Left ventricle myocardium inferior (tissue), 1 donor: ENCODE results near the gene PHEX. TPM values are rescaled to one million over a fixed set of nuclear protein-coding genes. Genes with fewer than 3 reads are reported as not detected.

Experiments
- DNase-seq: peaks from one replicate; pipeline ENCODE4 v3.0.0-alpha.2; 2020
- H3K27ac ChIP-seq: fragments of 200-600 bp; replicated peaks from 2 replicates; pipeline ENCODE4 v1.8.0; 2021
- H3K27me3 ChIP-seq: fragments of 200-600 bp; 2 replicates; pipeline ENCODE4 v1.8.0; 2021; ENCODE audit warnings: low read depth
- H3K36me3 ChIP-seq: fragments of 200-600 bp; 2 replicates; pipeline ENCODE4 v1.8.0; 2021
- H3K4me1 ChIP-seq: fragments of 200-600 bp; 2 replicates; pipeline ENCODE4 v1.8.0; 2021
- H3K4me3 ChIP-seq: fragments of 200-600 bp; 2 replicates; pipeline ENCODE4 v1.8.0; 2021; ENCODE audit warnings: mild to moderate bottlenecking, moderate library complexity
- H3K9me3 ChIP-seq: fragments of 200-600 bp; replicated peaks from 2 replicates; pipeline ENCODE4 v1.8.0; 2021
- CTCF ChIP-seq: fragments of 200-600 bp; IDR thresholded peaks from 2 replicates; pipeline ENCODE4 v1.8.0; 2021; ENCODE audit warnings: antibody characterized with exemption, mild to moderate bottlenecking, borderline replicate concordance
- intact Hi-C: fragments of 100-400 bp; cut with micrococcal nuclease; formaldehyde crosslinking; loops from one replicate; pipeline ENCODE4 v1.11.0; 2022
- total RNA-seq: library from RNA; stranded (reverse); fragmentation: NEBNext Ultra II Directional; extraction: Animal tissue kit (Norgen Biotek cat#: 25700); gene quantifications from one replicate; pipeline ENCODE4 v1.2.1, GENCODE V29; 2021
- donor health status: DM: no; HTN: yes; CAD: no; lungs with severe emphysema.

PHEX gene
- total RNA-seq, 1 donor from 2014 or later, result 0.03 TPM

- no peak for TF ChIP-seq CTCF
- Histone ChIP-seq H3K36me3 (no peaks in the 10 kb centered on the region), H3K9me3 (no peaks in the 10 kb centered on the region), H3K4me3 (no peak overlapping the region), H3K27ac (no peak overlapping the region), H3K4me1 (no peaks in the 10 kb centered on the region), H3K27me3 (no peaks in the 10 kb centered on the region)
- intact Hi-C loops, result no loop called here
- DNase-seq, result no peak
Observed at GRCh38 chrX:22093550-22093949, 61.4 kb downstream of the PHEX start.

- H3K27me3 ChIP-seq, result no peaks in the 10 kb centered on the region
- no peaks in the 10 kb centered on the region for H3K36me3 ChIP-seq
- H3K4me3 ChIP-seq, result no peak overlapping the region
- peak; percentile 15 for DNase-seq
- intact Hi-C loops, result no loop called here
- H3K9me3 ChIP-seq, result no peaks in the 10 kb centered on the region
- no peak overlapping the region for H3K27ac ChIP-seq
- H3K4me1 ChIP-seq, result no peaks in the 10 kb centered on the region
- TF ChIP-seq CTCF, result no peak
Observed at GRCh38 chrX:22095286-22095685, 63.2 kb downstream of the PHEX start.

- no peaks in the 10 kb centered on the region for H3K9me3 ChIP-seq
- no peak for TF ChIP-seq CTCF
- H3K4me3 ChIP-seq, result no peak overlapping the region
- no peaks in the 10 kb centered on the region for H3K36me3 ChIP-seq
- H3K27me3 ChIP-seq, result no peaks in the 10 kb centered on the region
- no peak for DNase-seq
- intact Hi-C loops, result no loop called here
- no peak overlapping the region for H3K27ac ChIP-seq
- H3K4me1 ChIP-seq, result no peaks in the 10 kb centered on the region
Observed at GRCh38 chrX:22095856-22096255, 63.7 kb downstream of the PHEX start.

GRCh38 chrX:22097012-22097694 lies 65.0 kb downstream of the PHEX start:
- TF ChIP-seq CTCF, result no peak
- Histone ChIP-seq H3K27ac (no peak overlapping the region), H3K4me3 (no peak overlapping the region)

GRCh38 chrX:22105231-22105630 lies 73.1 kb downstream of the PHEX start:
- H3K4me1 ChIP-seq, result no peaks in the 10 kb centered on the region
- intact Hi-C loops, result no loop called here
- DNase-seq, result no peak
- H3K9me3 ChIP-seq, result no peaks in the 10 kb centered on the region
- H3K4me3 ChIP-seq, result no peak overlapping the region
- no peak overlapping the region for H3K27ac ChIP-seq
- no peaks in the 10 kb centered on the region for H3K27me3 ChIP-seq
- no peak for TF ChIP-seq CTCF
- no peaks in the 10 kb centered on the region for H3K36me3 ChIP-seq

More at GRCh38 chrX:22097012-22097694, 65.0 kb downstream of the PHEX start:
- DNase-seq, result no peak
- Histone ChIP-seq H3K9me3 (no peaks in the 10 kb centered on the region), H3K4me1 (no peaks in the 10 kb centered on the region), H3K36me3 (no peaks in the 10 kb centered on the region), H3K27me3 (no peaks in the 10 kb centered on the region)
- intact Hi-C loops, result no loop called here
